Melanocyte of skin (primary cell): ENCODE results near the gene WDR7. TPM values are rescaled to one million over a fixed set of nuclear protein-coding genes. Genes with fewer than 3 reads are reported as not detected.

Experiments
- small RNA-seq, 2 donors: library from RNA; depleted of rRNA; stranded (forward); fragments of <200 nt; gene quantifications; one replicate each; pipeline ENCODE3, GENCODE V24; 2012
- total RNA-seq, 2 donors: library from RNA; depleted of rRNA; stranded (reverse); fragments of >200 nt; gene quantifications; 2 replicates each; pipeline ENCODE4 v1.2.3, GENCODE V29; 2012

The WDR7 gene
- 10 to 100 TPM; 24.0 to 25.8 TPM for total RNA-seq

DNA sequence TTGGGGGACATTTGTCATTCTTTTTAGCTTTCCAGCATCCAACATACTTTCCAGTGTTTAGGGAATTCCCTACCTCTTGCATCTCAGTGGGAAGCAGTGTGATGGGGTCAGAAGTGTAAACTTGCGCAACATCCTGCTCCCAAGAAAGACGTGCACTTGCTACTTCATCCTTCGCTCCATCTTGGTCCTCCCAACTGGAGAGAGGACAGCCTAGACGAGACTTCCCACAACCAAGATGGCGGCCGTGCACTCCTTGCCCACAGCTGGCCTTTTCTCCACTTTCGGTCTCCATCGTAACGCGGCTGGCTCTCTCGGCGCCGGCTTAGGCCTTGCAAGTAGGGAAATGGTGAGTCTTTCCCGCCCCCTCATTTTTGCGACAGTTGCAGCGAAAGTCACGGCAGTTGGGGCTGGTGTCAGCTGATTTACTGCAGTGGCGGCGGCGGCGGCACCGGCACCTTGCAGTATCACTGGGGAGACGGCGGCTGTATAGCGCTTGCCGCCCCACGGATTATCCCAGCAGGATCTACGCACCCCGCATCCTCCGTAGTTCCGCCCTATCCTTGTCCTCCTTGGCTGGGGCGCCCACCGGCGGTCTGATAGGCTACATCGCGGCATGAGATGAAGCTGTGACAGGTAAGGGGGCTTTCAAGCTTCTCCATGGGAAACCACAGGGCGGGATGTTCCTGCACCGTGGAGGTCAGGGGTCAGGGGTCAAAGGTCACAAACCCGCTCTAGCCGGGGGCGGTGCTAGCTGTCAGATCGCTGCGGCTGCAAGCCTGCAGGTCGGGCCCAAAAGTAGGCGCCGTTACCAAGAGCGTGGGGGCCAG, at the start of gene WDR7:
WDR7 (plus strand) TSS at position 416 of the 827 bp plus-strand sequence. CDS start 21,157 bp downstream, outside the sequence.

DNA sequence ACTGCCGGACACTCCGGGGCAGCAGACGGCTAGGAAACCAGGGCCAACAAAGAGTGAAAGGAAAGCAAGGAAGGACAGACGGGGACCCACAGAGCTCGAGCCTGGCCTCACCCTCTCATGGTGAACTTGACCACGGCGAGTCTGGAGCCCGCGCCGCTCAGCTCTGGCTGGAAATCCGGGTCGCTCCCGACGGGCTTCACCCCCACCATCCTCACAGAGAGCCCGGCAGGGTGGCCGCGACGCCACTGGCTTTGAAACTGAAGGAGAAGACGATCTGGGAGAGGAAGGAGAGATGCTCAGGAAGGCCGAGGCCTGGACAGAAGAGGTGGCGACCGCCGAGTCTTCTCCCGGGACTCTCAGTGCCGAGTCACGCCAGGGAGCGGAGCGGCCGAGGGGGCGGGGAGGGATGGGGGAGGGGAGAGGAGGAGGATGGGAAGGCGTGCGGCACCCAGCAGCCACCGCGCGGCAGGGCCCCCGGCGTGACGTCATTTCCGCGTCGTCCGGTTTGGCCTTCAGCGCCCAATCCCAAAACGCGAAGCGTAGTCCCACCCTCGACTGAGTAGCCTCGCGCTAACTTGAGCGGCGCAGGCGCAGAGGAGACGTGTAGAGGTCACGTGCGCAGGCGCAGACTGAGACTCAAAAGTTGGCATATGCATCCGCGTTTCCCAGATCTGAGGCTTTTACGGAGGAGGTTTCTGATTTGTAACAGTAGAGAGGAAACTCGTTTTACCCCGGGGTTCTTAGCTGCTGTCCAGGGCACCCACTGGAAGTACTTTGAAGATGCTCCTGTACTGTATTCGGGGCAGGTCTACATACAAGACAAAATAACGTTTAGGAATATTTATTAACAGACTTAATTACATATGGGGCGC, 12.7 kb upstream of the WDR7 start, which contains the start of gene TXNL1:
TXNL1 (minus strand) TSS at position 361 of the 872 bp plus-strand sequence; CDS start at position 209, 152 bp downstream.

Small RNA genes within 50 kb of the gene (small RNA-seq; reads per million reads assigned to genes)
- gene RF00012 (0 to 0.09 reads per million in 2 donors), gene RF00019 (0 reads per million in 2 donors)

Other genes with a start within 250 kb of the WDR7 start
- 10 to 100 TPM; 24.4 to 40.3 TPM for gene TXNL1, start 12.8 kb upstream of the WDR7 start, total RNA-seq